ENCODE data around the gene CSTF2T.

GRCh38 chr10:51654918-51655317, 44.5 kb downstream of the CSTF2T start:
- TF ChIP-seq CTCF (IDR thresholded peaks at IDR 0.05) (no peak), POLR2A (IDR thresholded peaks at IDR 0.05) (no peak)

Measured in testis (tissue), 2 donors.